Measurements from ENCODE around the gene ARHGEF3.

Gene ARHGEF3

GRCh38 chr3:56810577-56811545, 9.1 kb upstream of the ARHGEF3 start:
- no peak for DNase-seq (ENCODE audit: low read depth, low spot score)
- POLR2A ChIA-PET: no interaction called here
- H3K4me3 ChIP-seq (ENCODE audit: low read depth, low read length): no peak overlapping the region
- no peak for TF ChIP-seq CTCF (IDR thresholded peaks at IDR 0.05; ENCODE audit: insufficient read depth, low read length, missing control alignments)
- CTCF ChIA-PET: interaction anchor here (4.4 to 5.5 kb wide), 2 partner anchors 11 to 178 kb away, joined by 19 to 44 read pairs; partner anchors contain the start of gene ARHGEF3

GRCh38 chr3:56806407-56806806, 4.7 kb upstream of the ARHGEF3 start:
- ChIA-PET POLR2A (no interaction called here), CTCF (interaction anchor here (1.2 to 1.7 kb wide), 4 partner anchors 12 to 182 kb away, joined by 3 to 6 read pairs (median 5); no protein-coding TSS in a partner anchor)
- no peak for DNase-seq (ENCODE audit: low read depth, low spot score)

GRCh38 chr3:56802790-56803189, 1.0 kb upstream of the ARHGEF3 start:
- TF ChIP-seq CTCF (IDR thresholded peaks at IDR 0.05; ENCODE audit: insufficient read depth, low read length, missing control alignments): no peak
- ChIA-PET POLR2A (no interaction called here), CTCF (interaction anchor here (1.1 to 9.7 kb wide), 3 partner anchors 18 to 186 kb away, joined by 3 to 131 read pairs (median 4); no protein-coding TSS in a partner anchor)
- no peak for DNase-seq (ENCODE audit: low read depth, low spot score)
- no peak overlapping the region for H3K4me3 ChIP-seq (ENCODE audit: low read depth, low read length)

More at GRCh38 chr3:56806407-56806806, 4.7 kb upstream of the ARHGEF3 start:
- no peak for TF ChIP-seq CTCF (IDR thresholded peaks at IDR 0.05; ENCODE audit: insufficient read depth, low read length, missing control alignments)
- no peak overlapping the region for H3K4me3 ChIP-seq (ENCODE audit: low read depth, low read length)

GRCh38 chr3:56802378-56802745, 613 bp upstream of the ARHGEF3 start:
- no peak for TF ChIP-seq CTCF (IDR thresholded peaks at IDR 0.05; ENCODE audit: insufficient read depth, low read length, missing control alignments)
- ChIA-PET CTCF (interaction anchor here (0.6 to 9.7 kb wide), 9 partner anchors 9 to 201 kb away, joined by 3 to 164 read pairs (median 10); no protein-coding TSS in a partner anchor), POLR2A (no interaction called here)
- H3K4me3 ChIP-seq (ENCODE audit: low read depth, low read length): peak overlapping the region; percentile 68
- no peak for DNase-seq (ENCODE audit: low read depth, low spot score)

GRCh38 chr3:56800832-56801661, 702 bp downstream of the ARHGEF3 start:
- CTCF ChIA-PET: interaction anchor here (0.7 to 9.7 kb wide), 28 partner anchors 7 to 195 kb away, joined by 3 to 164 read pairs (median 5); no protein-coding TSS in a partner anchor
- DNase-seq (ENCODE audit: low read depth, low spot score): no peak
- H3K4me3 ChIP-seq (ENCODE audit: low read depth, low read length): peak overlapping the region; percentile 68

More at GRCh38 chr3:56800832-56801661, 702 bp downstream of the ARHGEF3 start:
- no peak for TF ChIP-seq CTCF (IDR thresholded peaks at IDR 0.05; ENCODE audit: insufficient read depth, low read length, missing control alignments)
- POLR2A ChIA-PET: interaction anchor here (0.6 kb wide), 1 partner anchor 67 kb away, joined by 3 read pairs; no protein-coding TSS in a partner anchor

Measured in AG04449 (cell line).